GM23338 (cell line): Measurements from ENCODE around the gene MYO9B.

Experiments used
- CTCF ChIP-seq, 2 experiments: fragments of 200-600 bp in 1 of 2; sonication (generic) in 1 of 2; conservative IDR thresholded peaks; 2 replicates each; pipeline versions ENCODE4 v1.5.1 to v1.6.1; 2016 to 2017; ENCODE audit warnings: antibody characterized with exemption in 2 of 2, low read depth in 2 of 2, mild to moderate bottlenecking in 2 of 2, moderate library complexity in 1 of 2
- EZH2 ChIP-seq: fragments of 200-600 bp; sonication (generic); IDR thresholded peaks from one replicate; pipeline ENCODE4 v1.8.0; 2017; ENCODE audit warnings: antibody characterized with exemption, mild to moderate bottlenecking, low read depth; ENCODE audit not compliant: unreplicated experiment
- JUNB ChIP-seq: IDR thresholded peaks from one replicate; pipeline ENCODE4 v1.6.1; 2016; ENCODE audit warnings: antibody characterized with exemption; ENCODE audit not compliant: unreplicated experiment

- TF ChIP-seq JUNB (no peak), CTCF (conservative IDR thresholded peaks at IDR 0.05; ENCODE audit: low read depth in 2 of 2) (no peak), EZH2 (no peak)
These were observed 108.8 kb downstream of the MYO9B start for GRCh38 chr19:17184371-17184841.
